ENCODE measurements around the gene LEPROT.

- TF ChIP-seq CTCF (IDR thresholded peaks at IDR 0.05 in 2 of 3, conservative IDR thresholded peaks at IDR 0.05 in 1 of 3; ENCODE audit: borderline replicate concordance in 1 of 3, insufficient read depth in 1 of 3, low read depth in 2 of 3, low read length in 2 of 3) (no peak), EZH2 (IDR thresholded peaks at IDR 0.05) (no peak), POLR2AphosphoS5 (IDR thresholded peaks at IDR 0.05; ENCODE audit: low read depth, low read length) (no peak), RAD21 (IDR thresholded peaks at IDR 0.05; ENCODE audit: low read depth) (no peak), EZH2phosphoT487 (IDR thresholded peaks at IDR 0.05; ENCODE audit: borderline replicate concordance) (no peak), POLR2A (IDR thresholded peaks at IDR 0.05; ENCODE audit: borderline replicate concordance, extremely low read depth, insufficient read depth, insufficient read length) (no peak), CEBPB (IDR thresholded peaks at IDR 0.05; ENCODE audit: low read depth) (no peak), ZNF274 (IDR thresholded peaks at IDR 0.05; ENCODE audit: low read depth, low read length) (no peak), SP1 (IDR thresholded peaks at IDR 0.05; ENCODE audit: low read depth) (no peak), REST (IDR thresholded peaks at IDR 0.05; ENCODE audit: low read depth) (no peak), MAX (IDR thresholded peaks at IDR 0.05) (no peak), ZBTB33 (IDR thresholded peaks at IDR 0.05; ENCODE audit: extremely low read depth, insufficient replicate concordance, low read length) (no peak)
Measured at GRCh38 chr1:65421351-65422025, 1.0 kb downstream of the LEPROT start.
